GM21360 (cell line): Measurements from ENCODE around the gene MYADML2.

Experiments
- ATAC-seq: cut with Tn5 transposase; IDR thresholded peaks from one replicate; pipeline ENCODE4 v1.9.1; 2021; ENCODE audit warnings: mild to moderate bottlenecking, moderate library complexity; ENCODE audit not compliant: unreplicated experiment

Gene MYADML2

GRCh38 chr17:81978524-81979298 is 31.7 kb upstream of the MYADML2 start:
- no peak for ATAC-seq

DNA sequence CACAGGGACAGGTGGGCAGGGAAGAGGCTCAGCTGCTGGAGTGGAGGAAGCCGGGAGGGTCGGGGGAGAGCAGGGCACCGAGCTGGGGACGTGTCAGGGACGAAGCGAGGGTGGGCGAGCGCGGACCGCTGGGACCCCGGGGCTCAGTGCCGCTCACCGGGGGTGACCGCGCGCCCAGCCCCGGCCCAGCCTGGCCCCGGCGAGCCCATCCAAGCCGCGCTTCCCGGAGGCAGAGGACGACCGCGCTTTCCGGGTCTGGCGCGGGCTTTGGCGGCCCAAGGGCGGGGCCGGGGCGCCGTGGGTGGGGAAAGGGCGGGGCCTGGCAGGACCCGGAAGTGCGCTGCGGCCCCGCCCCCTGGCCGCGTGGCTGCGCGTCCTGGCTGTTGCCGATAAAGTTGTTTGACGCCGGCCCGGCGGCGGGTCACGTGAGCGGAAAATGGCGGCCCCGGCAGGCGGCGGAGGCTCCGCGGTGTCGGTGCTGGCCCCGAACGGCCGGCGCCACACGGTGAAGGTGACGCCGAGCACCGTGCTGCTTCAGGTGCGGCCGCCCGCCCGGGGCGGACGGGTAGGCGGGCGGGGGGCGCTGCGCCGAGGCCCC is 30.3 kb upstream of the MYADML2 start, which contains the start of gene ASPSCR1:
TSS of gene ASPSCR1 (plus strand) at position 419 of the 598 bp plus-strand sequence. CDS start at position 437, 18 bp downstream.
- ATAC-seq: peak; percentile 80

- ATAC-seq: peak; percentile 13
Measured at GRCh38 chr17:81976332-81977210, 29.5 kb upstream of the MYADML2 start.

DNA sequence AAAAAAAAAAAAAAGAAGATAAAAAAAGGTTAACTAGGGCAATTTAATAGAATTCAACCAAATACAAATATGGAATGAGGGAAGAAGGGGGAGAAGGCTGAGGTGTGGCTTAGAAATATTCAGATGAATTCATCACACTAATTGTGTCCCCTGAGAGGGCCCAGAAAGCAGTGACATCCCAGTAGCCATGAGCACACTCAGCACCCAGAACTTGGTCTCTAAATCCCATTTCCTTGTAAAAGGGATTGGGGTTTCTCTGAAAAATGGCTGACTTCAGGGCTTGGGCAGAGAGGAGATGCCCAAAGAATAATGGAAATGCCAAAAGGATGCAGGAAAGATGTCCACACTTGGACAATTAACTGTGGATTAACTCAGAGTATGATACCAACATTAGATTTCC is 26.4 kb upstream of the MYADML2 start:
- ATAC-seq: no peak

GRCh38 chr17:81968850-81969812 is 22.1 kb upstream of the MYADML2 start:
- ATAC-seq: no peak

DNA sequence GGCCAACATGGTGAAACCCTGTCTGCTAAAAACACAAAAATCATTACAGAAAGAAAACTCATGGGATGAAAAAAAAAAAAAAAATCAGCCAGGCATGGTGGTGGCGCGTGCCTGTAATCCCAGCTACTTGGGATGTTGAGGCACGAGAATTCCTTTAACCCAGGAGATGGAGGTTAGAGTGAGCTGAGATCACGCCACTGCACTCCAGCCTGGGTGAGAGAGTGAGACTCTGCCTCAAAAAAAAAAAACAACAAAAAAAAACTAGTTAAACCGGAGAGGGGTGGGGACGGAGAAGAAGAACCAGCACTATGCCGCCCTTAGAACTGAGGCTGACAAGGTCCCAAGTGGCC is 21.3 kb upstream of the MYADML2 start:
- no peak for ATAC-seq

DNA sequence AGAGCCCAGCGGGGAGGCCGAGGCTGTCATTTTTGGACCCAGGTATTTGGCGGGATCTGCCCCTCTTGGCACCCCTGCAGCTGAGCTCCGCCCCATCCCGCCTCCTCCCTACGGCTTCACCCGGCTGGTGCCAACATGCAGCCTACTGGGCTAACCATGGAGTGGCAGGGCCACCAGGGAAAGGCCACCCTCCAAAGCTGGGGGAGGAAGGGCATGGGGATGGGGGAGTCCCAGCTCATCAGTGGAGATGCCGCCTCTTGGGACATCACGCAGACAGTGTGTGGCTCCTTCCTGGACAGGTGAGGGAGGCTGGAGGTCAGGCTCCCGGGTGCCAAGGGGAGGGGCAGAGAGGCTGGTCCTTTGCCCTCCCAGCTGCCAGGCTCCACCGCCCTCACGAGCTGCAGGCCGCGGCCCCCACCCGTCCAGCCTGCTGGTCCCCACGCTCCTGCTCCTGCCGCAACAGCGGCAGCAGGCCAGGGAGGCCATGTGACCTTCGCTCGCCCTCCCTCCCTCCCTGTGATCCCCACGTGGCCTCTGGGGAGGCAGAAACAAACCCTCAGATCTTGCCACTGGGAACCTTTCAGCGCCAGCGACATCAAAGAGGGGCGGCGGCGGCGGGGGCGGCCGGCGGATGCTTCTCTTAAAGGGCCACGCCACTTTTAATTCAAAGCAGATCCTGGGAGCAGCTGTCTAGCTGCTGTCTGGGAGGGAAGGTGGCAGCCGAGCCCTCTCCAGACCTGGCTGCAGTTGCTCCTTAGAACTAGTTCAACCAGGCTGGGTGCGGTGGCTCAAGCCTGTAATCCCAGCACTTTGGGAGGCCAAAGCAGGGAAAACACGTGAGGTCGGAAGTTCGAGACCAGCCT is 20.7 kb upstream of the MYADML2 start:
- ATAC-seq: peak; percentile 56

DNA sequence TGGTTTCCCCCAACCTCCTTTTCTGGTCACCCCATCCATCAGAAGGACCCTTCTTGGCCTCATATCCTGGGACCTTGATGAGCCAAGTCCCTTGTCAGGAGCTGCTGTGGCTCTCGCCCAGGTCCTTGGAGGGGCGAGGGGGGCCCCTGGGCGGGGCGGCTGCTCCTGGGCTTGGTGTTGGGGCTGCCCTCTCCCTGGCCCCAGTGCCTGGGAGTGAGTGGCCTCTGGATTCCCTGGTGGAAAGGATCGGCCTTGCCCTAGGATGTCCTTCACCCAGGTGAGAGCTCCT is 20.2 kb upstream of the MYADML2 start:
- no peak for ATAC-seq

- no peak for ATAC-seq
Measured at GRCh38 chr17:81966343-81967243, 19.6 kb upstream of the MYADML2 start.

- ATAC-seq: no peak
Measured at GRCh38 chr17:81964081-81964849, 17.2 kb upstream of the MYADML2 start.

- no peak for ATAC-seq
Measured at GRCh38 chr17:81962499-81963441, 15.7 kb upstream of the MYADML2 start.

GRCh38 chr17:81961521-81962498 is 14.8 kb upstream of the MYADML2 start:
- ATAC-seq: no peak

DNA sequence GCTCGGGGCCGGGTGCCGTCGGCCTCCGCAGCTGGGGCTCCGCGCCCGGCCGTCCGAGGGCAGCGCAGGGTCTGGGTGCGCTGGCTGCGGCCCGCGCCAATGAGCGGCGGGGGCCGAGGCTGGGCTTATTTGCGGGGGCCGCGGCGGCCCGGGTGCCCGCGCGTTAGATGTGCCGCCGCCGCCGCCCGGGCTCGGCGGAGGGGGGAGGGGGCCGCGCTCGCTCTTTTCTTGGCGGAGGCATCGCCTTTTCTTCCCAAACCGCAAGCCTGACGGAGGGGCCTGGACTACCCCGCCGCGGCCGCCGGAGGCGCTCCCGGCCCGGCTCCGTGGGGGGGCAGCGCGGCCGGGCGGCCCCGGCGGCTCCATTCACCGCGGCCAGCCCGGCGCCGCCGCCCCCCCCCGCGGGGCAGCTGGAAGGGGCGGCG is 14.1 kb upstream of the MYADML2 start, which contains the start of gene NOTUM:
TSS of gene NOTUM (minus strand) at position 101 of the 425 bp plus-strand sequence. CDS start 278 bp downstream, outside the sequence.
- no peak for ATAC-seq

- ATAC-seq: no peak
Measured at GRCh38 chr17:81960130-81960958, 13.3 kb upstream of the MYADML2 start.
